ENCODE data around the gene KANSL1.

DNA sequence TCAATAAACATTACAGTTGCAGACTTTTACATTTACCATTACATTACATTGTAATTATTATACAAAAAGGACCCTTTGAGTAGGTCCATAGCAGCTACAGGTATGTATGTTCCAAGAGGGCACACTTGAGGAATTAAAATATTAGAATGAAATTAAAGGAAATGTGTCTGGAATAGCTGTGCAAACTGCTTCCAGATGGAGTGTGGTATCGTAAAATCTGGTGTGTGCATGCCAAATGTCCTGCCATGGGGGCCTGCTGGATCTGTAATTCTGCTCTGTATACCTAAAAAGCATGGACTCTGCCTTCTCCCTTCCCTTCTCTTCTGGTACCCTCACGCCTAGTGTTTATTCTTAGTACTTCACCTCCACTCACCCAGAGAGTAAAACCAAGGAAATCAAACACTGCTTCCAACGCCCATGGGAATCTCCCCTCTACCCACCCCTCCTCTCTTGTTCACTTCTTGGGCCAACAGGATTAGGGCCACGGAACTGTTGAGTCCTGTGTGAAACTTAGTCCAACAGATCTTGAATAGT lies 155.4 kb downstream of the KANSL1 start:
- TF ChIP-seq, protein P1, sequence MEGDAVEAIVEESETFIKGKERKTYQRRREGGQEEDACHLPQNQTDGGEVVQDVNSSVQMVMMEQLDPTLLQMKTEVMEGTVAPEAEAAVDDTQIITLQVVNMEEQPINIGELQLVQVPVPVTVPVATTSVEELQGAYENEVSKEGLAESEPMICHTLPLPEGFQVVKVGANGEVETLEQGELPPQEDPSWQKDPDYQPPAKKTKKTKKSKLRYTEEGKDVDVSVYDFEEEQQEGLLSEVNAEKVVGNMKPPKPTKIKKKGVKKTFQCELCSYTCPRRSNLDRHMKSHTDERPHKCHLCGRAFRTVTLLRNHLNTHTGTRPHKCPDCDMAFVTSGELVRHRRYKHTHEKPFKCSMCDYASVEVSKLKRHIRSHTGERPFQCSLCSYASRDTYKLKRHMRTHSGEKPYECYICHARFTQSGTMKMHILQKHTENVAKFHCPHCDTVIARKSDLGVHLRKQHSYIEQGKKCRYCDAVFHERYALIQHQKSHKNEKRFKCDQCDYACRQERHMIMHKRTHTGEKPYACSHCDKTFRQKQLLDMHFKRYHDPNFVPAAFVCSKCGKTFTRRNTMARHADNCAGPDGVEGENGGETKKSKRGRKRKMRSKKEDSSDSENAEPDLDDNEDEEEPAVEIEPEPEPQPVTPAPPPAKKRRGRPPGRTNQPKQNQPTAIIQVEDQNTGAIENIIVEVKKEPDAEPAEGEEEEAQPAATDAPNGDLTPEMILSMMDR (IDR thresholded peaks at IDR 0.05; ENCODE audit: poor library complexity, severe bottlenecking) = no peak
- TF ChIP-seq EZH2 (IDR thresholded peaks at IDR 0.05; ENCODE audit: borderline replicate concordance, insufficient read depth, low read length, poor library complexity, severe bottlenecking) (no peak), POLR2AphosphoS5 (IDR thresholded peaks at IDR 0.05) (no peak), TAF1 (IDR thresholded peaks at IDR 0.05; ENCODE audit: low read depth) (no peak), EP300 (conservative IDR thresholded peaks at IDR 0.05; ENCODE audit: poor library complexity, severe bottlenecking) (no peak)
